OCI-LY1 (cell line): ENCODE data around the gene MKX.

Experiments used
- H2AFZ ChIP-seq: fragments of 200-600 bp; sonication (generic), shearing (Covaris generic); 2 replicates; pipeline ENCODE4 v1.6.0; 2014; ENCODE audit warnings: antibody characterized with exemption, mild to moderate bottlenecking, low read length
- H3F3A ChIP-seq: fragments of 200-600 bp; sonication (generic), shearing (Covaris generic); 2 replicates; pipeline ENCODE4 v1.6.0; 2014; ENCODE audit warnings: mild to moderate bottlenecking, antibody characterized with exemption, low read length, moderate library complexity; ENCODE audit not compliant: insufficient read depth
- H3K27ac ChIP-seq: fragments of 200-600 bp; sonication (generic); 2 replicates; pipeline ENCODE4 v1.5.1; 2014; ENCODE audit warnings: low read length, mixed run types, mild to moderate bottlenecking, low read depth; ENCODE audit not compliant: poor library complexity, severe bottlenecking
- H3K27me3 ChIP-seq: fragments of 200-600 bp; sonication (generic); 2 replicates; pipeline ENCODE4 v1.6.0; 2014; ENCODE audit warnings: antibody characterized with exemption, mild to moderate bottlenecking, low read length, moderate library complexity; ENCODE audit not compliant: insufficient read depth
- H3K36me3 ChIP-seq: fragments of 200-600 bp; sonication (generic); 2 replicates; pipeline ENCODE4 v1.6.1; 2014; ENCODE audit warnings: mild to moderate bottlenecking, antibody characterized with exemption, low read length, moderate library complexity, mixed read lengths; ENCODE audit not compliant: insufficient read depth
- H3K4me1 ChIP-seq: fragments of 200-600 bp; sonication (generic); 2 replicates; pipeline ENCODE4 v1.5.1; 2014; ENCODE audit warnings: mild to moderate bottlenecking, low read length, moderate library complexity; ENCODE audit not compliant: insufficient read depth, severe bottlenecking
- H3K4me2 ChIP-seq: fragments of 200-600 bp; sonication (generic), shearing (Covaris generic); 2 replicates; pipeline ENCODE4 v1.6.1; 2014; ENCODE audit warnings: low read length
- H3K4me3 ChIP-seq: fragments of 200-600 bp; sonication (generic); 2 replicates; pipeline ENCODE4 v1.5.1; 2014; ENCODE audit warnings: low read length, low read depth, mild to moderate bottlenecking, mixed read lengths; ENCODE audit not compliant: poor library complexity, severe bottlenecking
- H3K79me2 ChIP-seq: fragments of 200-600 bp; shearing (Covaris generic); 2 replicates; pipeline ENCODE4 v1.6.1; 2016; ENCODE audit warnings: mixed run types, low read length, mixed read lengths; ENCODE audit not compliant: insufficient read depth
- H3K9ac ChIP-seq: fragments of 200-600 bp; sonication (generic), shearing (Covaris generic); 2 replicates; pipeline ENCODE4 v1.6.1; 2014; ENCODE audit warnings: mild to moderate bottlenecking, low read length, mixed read lengths
- H3K9me2 ChIP-seq: fragments of 200-600 bp; sonication (generic), shearing (Covaris generic); 2 replicates; pipeline ENCODE4 v1.6.1; 2014; ENCODE audit warnings: low read depth, mild to moderate bottlenecking, low read length, mixed read lengths
- H3K9me3 ChIP-seq: fragments of 200-600 bp; shearing (Covaris generic); 2 replicates; pipeline ENCODE4 v1.6.1; 2014; ENCODE audit warnings: low read length, mixed read lengths
- H4K20me1 ChIP-seq: fragments of 200-600 bp; sonication (generic), shearing (Covaris generic); 2 replicates; pipeline ENCODE4 v1.6.0; 2016; ENCODE audit warnings: mild to moderate bottlenecking, low read length; ENCODE audit not compliant: insufficient read depth
- CTCF ChIP-seq: fragments of 200-600 bp; sonication (generic), shearing (Covaris generic); IDR thresholded peaks from 2 replicates; pipeline ENCODE4 v1.5.1; 2017; ENCODE audit warnings: mild to moderate bottlenecking, antibody characterized with exemption, low read length, moderate library complexity, mixed read lengths
- EZH2 ChIP-seq: fragments of 200-600 bp; sonication (generic), shearing (Covaris generic); IDR thresholded peaks from 2 replicates; pipeline ENCODE4 v1.8.0; 2017; ENCODE audit warnings: borderline replicate concordance, mixed run types, mild to moderate bottlenecking, antibody characterized with exemption, low read length, moderate library complexity, mixed read lengths

MKX gene

GRCh38 chr10:27625452-27626211 is 120.0 kb downstream of the MKX start:
- no peak overlapping the region for H3K4me3 ChIP-seq
- H3K4me1 ChIP-seq = no peaks in the 10 kb centered on the region
- no peak overlapping the region for H3K4me2 ChIP-seq
- no peak for TF ChIP-seq EZH2
- TF ChIP-seq CTCF = no peak
- no peak overlapping the region for H3K9ac ChIP-seq
- H3K9me2 ChIP-seq = no peaks in the 10 kb centered on the region
- no peaks in the 10 kb centered on the region for H3K79me2 ChIP-seq
- H3K27me3 ChIP-seq = no peaks in the 10 kb centered on the region; the same call in 1 of the 2 replicates
- no peak overlapping the region for H3K27ac ChIP-seq
- H3K9me3 ChIP-seq = no peaks in the 10 kb centered on the region
- no peak overlapping the region for H2AFZ ChIP-seq
- no peaks in the 10 kb centered on the region for H4K20me1 ChIP-seq
- H3F3A ChIP-seq = no peaks in the 10 kb centered on the region
- H3K36me3 ChIP-seq = no peaks in the 10 kb centered on the region

- H3K36me3 ChIP-seq = no peaks in the 10 kb centered on the region
- TF ChIP-seq EZH2 (no peak), CTCF (no peak)
- H3K9me2 ChIP-seq = no peaks in the 10 kb centered on the region
- H3K9ac ChIP-seq = no peak overlapping the region
- H3K9me3 ChIP-seq = no peaks in the 10 kb centered on the region
- no peaks in the 10 kb centered on the region; the same call in 1 of the 2 replicates for H3K27me3 ChIP-seq
- H3K4me1 ChIP-seq = no peaks in the 10 kb centered on the region
- no peak overlapping the region for H3K4me3 ChIP-seq
- H4K20me1 ChIP-seq = no peaks in the 10 kb centered on the region
- H2AFZ ChIP-seq = no peak overlapping the region
- H3K27ac ChIP-seq = no peak overlapping the region
- H3K79me2 ChIP-seq = no peaks in the 10 kb centered on the region
- no peaks in the 10 kb centered on the region for H3F3A ChIP-seq
- no peak overlapping the region for H3K4me2 ChIP-seq
These were observed 120.7 kb downstream of the MKX start for GRCh38 chr10:27624941-27625340.
